Left cardiac atrium (tissue), 4 donors: Measurements from ENCODE around the gene DCST2. TPM values are rescaled to one million over a fixed set of nuclear protein-coding genes. Genes with fewer than 3 reads are reported as not detected.
"Not testable (repeated sequence)": the region's sequence is repeated elsewhere in the genome, so short reads cannot be mapped to it uniquely, and the experiment has no call there.

Experiments used
- ATAC-seq, 2 donors: fragments of 200-7000 bp; cut with Tn5 transposase; one replicate each; pipeline ENCODE4 v1.9.1; 2020; ENCODE audit warnings: mild to moderate bottlenecking in 2 of 2, moderate library complexity in 2 of 2
- DNase-seq: peaks from one replicate; pipeline ENCODE4 v3.0.0-alpha.2; 2020
- intact Hi-C, 2 donors: fragments of 100-400 bp; cut with DNase I; formaldehyde crosslinking; loops; one replicate each; pipeline versions ENCODE4 v1.14.1 to v1.15.1; 2022 to 2023
- total RNA-seq, 2 donors: library from RNA; stranded (reverse); fragmentation: NEBNext Ultra II Directional; extraction: Animal tissue kit (Norgen Biotek cat#: 25700); gene quantifications; one replicate each; pipeline ENCODE4 v1.2.1, GENCODE V29; 2021
- donor health status: DM: no; HTN: yes; CAD: no.
- donor health status: DM: no; HTN: yes; CAD: no; lungs with severe emphysema.
- donor health status: DM: yes; HTN: yes; CAD: no.
- donor health status: Dilated cardiomyopathy.

Gene DCST2
- total RNA-seq, 2 donors from 2014 or later, result 0.59 TPM; not detected in 1

DNA sequence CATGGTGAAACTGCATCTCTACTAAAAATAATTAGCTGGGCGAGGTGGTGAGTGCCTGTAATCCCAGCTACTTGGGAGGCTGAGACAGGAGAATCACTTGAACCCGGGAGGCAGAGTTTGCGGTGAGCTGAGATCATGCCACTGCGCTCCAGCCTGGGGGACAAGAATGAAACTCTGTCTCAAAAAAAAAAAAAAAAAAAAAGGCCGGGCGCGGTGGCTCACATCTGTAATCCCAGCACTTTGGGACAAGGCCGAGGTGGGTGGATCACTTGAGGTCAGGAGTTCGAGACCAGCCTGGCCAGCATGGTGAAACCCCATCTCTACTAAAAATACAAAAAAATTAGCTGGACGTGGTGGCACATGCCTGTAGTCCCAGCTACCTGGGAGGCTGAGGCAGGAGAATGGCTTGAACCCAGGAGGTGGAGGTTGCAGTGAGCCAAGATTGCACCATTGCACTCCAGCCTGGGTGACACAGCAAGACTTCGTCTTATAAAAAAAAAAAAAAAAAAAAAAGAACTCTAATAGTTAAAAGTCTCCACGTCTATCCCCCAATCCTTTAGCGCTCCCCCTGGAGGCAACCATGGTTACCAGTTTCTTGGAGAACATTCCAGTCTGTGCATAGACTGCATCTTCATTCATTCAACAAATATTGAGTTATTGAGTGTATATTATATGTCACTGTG lies 38.1 kb downstream of the DCST2 start:
- ATAC-seq, intact Hi-C loops: not testable (repeated sequence)
- DNase-seq, result peak; percentile 65

DNA sequence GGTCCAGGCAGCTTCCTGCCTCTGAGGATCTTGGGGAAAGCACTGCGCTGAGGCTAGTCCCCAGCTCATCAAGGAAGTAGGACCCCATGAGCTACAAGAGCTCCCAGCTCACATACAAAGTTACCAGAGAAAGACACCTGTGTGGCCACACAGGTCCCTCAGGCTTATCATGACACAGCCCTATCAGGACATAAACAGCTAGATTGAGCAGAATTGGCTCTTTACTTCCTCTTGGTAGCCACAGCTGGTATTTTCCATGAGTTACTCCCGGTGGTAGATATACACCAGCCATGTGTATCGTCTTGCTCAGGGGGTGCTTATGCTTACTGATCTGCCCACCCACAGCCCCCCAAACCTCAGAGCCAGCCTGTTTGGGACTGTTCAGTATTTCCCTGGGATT lies 39.0 kb downstream of the DCST2 start:
- intact Hi-C loops, result no loop called here

DNA sequence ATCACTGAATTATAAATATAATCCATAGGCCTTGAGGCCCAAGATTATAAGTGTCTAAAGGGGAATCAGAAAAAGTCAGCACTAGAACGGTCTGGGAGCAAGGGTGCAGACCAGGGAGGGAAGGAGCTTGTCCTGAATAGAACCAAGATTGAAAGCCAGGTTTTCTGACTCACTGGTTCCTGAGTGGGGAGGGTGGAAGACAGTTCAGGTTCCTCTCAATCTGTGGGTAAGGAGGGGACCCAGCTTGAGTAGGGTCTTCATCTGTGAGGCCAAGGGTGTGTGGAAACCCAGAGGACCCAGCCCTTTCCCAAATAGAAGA lies 39.4 kb downstream of the DCST2 start:
- no peak for ATAC-seq
- intact Hi-C loops, result no loop called here
- DNase-seq, result no peak

More for the DNA sequence above, 39.0 kb downstream of the DCST2 start:
- DNase-seq, result no peak
- ATAC-seq, result no peak

DNA sequence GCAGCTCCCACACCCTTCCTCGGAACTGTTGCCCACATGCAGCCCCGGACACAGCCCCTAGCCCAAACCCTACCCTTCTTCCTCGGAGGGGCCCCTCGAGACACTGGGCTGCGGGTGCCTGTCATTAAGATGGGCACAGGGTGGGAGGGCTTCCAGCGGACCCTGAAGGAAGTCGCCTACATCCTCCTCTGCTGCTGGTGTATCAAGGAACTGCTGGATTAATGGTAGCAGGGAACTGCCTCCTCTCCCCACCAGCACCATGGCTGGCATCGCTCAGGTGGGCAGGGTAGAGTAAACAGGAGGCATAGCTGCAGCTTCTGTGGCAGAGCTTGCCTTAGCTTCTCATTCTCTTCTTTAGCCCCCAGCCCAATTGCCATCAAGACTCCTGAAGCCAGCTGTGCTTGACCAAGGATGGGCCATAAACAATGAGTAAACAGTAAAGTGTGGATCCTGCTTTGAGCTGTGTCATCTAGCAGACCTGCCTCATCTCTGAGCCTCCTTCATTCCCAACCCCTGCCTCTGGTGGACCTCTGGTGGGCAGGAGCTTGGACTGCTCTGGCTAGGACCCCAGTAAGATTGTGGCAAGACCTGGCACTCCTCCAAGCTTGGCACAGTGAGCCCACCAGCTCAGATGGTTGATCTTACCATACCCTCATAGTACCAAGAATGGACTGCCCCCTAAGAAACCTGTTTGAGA lies 39.9 kb downstream of the DCST2 start, which contains the start of gene LENEP:
LENEP (plus strand) TSS at position 15 of the 697 bp plus-strand sequence; CDS start at position 37, 22 bp downstream.
- DNase-seq (no peak), ATAC-seq (no peak)
- intact Hi-C loops, result no loop called here

DNA sequence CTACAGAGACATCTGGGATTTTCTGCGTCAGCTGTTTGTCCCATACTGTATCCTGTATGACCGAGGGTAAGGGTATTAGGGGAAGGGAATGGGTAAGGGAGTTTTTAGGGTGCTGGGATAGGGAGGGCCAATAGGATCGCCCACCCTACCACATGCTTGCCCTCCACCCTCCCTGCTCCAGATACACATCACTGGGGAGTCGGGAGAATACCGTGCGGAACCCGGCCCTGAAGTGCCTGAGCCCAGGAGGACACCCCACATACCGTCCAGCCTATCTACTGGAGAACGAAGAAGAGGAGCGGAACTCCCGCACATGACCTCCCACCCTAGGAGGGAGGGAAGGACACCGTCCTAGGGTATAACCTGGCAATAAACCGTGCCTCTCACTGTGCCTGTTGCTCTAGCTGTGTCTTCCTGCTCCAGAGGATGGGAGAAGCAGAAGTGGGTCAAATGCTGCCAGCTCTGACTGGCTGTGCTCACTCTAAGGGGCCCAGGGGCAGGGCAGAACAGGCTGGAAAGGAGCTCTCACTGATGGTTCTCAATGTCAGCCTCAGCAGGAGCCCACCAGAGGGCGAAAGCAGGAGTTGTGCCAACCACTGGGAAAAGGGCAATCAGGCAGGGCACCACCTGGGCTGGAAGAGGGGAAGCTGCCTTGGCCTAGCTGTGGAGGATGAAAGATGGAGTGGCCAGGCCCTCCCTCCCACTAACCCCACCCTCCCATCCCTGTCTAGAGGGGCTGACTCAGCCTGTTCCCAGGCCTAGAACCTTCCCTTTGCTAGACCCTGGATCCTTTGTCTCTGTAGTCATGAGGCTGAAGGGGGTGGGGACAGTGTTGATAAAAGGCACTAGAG lies 40.6 kb downstream of the DCST2 start:
- no peak for DNase-seq
- no peak for ATAC-seq

DNA sequence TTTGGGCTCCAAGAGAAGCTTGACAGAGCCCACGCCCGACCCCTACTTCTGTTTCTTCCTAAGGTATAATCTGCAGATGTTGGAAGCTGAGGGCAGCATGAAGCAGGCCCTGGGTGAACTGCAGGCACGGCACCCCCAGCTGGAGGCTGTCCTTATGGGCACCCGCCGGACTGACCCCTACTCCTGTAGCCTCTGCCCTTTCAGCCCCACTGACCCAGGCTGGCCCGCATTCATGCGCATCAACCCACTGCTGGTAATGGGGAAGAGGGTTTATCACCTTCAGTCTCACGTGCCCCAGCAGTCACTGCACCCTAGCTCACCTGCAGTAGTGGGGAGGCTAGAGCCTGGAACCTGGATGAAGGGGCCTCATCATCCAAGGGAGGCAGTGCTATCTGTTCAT lies 43.3 kb downstream of the DCST2 start:
- intact Hi-C loops, result no loop called here
- ATAC-seq, result no peak
- DNase-seq, result no peak

More for the DNA sequence above, 40.6 kb downstream of the DCST2 start:
- intact Hi-C loops, result no loop called here

DNA sequence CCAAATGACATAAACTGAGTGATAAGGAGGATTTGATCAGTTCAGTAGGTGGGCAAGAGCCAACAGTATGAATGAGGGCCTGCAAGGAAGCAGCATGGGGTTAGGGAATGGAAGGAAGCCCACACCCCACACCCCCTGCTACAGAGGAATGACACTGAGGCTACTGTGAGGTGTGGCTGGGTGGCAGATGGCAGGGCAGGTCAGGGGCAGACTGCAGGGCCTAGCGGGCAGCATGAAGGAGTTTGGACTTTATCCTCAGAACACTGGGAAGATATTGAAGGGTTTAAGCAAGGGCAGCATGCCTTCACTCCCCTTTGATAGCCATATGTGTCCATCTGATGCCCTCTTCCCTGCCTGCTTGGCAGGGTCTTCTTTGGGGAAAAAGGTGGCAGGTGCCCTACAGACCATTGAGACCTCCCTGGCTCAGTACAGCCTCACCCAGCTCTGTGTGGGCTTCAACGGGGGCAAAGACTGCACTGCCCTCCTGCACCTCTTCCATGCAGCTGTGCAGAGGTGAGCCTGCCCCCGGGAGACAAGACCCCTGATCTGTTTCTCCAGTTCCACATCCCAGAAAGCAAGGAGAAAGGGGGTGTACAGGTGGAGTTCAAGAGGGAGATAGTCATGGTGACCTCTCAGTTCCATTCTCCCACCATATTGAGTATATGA lies 44.3 kb downstream of the DCST2 start:
- DNase-seq (no peak), ATAC-seq (no peak)
- intact Hi-C loops, result no loop called here

DNA sequence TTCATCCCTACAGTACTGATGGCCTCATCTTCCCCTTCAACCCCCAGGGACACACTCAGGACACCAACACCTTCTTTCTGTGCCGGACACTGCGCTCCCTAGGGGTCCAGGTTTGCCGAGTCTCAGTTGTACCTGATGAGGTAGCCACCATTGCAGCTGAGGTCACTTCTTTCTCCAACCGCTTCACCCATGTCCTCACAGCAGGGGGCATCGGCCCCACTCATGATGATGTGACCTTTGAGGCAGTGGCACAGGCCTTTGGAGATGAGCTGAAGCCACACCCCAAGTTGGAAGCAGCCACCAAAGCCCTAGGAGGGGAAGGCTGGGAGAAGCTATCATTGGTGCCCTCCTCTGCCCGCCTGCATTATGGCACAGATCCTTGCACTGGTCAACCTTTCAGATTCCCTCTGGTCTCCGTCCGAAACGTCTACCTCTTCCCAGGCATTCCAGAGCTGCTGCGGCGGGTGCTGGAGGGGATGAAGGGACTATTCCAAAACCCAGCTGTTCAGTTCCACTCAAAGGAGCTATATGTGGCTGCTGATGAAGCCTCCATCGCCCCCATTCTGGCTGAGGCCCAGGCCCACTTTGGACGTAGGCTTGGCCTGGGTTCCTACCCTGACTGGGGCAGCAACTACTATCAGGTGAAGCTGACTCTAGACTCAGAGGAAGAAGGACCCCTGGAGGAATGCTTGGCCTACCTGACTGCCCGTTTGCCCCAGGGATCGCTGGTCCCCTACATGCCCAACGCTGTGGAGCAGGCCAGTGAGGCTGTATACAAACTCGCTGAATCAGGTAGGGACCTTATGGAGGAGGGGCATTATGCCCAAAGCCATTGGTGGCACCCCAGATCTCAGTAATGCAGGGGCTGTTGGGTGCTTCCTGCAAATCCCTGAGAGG lies 45.3 kb downstream of the DCST2 start:
- ATAC-seq (no peak), DNase-seq (no peak)
- intact Hi-C loops, result no loop called here

DNA sequence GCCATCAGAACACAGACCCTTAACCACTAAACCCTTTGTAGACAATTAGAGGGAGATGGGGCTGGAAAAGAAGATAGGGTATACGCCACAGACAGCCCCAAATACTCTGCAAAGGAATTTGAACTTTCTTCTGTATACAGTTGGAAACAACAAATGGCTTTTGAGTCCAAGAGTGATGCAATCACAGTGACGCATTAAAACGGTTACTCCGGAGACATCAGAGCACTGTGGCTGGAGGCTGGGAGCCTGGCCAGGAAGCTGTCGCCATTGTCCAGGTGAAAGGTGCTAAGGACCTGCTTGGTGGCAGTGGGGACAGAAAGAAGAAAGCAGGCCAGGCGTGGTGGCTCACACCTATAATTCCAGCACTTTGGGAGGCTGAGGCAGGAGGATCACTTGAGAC lies 46.3 kb downstream of the DCST2 start:
- ATAC-seq (no peak), DNase-seq (no peak)
- intact Hi-C loops, result no loop called here

DNA sequence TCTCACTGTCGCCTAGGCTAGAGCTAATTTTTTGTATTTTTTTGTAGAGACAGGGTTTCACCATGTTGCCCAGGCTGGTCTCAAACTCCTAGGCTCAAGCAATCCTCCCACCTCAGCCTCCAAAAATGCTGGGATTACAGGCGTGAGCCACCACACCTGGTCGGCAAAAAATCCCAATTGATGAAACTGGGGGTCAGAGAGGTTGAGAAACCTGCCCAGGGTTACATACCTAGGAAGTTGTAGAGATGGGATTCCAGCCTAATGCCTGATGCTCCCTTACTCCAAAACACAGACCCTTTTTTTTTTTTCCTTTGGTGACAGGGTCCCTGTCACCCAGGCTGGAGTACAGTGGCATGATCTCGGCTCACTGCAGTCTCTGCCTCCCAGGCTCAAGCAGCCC lies 46.8 kb downstream of the DCST2 start:
- intact Hi-C loops, DNase-seq, ATAC-seq: not testable (repeated sequence)

DNA sequence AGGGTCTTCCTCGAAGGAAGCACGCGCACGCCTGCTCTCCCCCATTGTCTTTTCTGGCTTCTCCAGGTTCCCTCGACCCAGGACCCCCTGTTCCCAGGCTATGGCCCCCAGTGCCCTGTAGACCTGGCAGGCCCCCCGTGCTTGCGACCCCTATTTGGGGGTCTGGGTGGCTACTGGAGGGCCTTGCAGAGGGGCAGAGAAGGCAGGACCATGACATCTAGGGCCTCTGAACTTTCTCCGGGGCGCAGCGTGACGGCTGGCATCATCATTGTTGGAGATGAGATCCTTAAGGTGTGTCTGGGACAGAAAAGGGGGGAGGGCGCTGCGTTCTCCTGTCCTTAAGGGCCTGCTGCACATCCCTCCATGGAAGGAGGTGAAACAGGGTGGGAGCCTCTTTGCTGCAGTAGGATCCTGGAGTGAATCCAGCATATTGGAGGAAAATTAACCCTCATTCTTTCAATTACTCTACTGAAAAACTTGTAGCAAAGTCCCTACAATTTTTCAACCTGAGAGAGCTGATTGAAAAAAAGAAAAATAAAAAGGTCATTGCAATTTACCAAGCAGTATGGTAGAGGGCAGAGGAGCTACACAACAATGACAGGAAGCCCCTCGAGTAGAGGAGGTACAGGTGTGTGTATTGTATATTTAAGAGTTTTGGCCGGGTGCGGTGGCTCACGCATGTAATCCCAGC lies 49.7 kb downstream of the DCST2 start:
- DNase-seq (no peak), ATAC-seq (no peak)
- intact Hi-C loops, result no loop called here

DNA sequence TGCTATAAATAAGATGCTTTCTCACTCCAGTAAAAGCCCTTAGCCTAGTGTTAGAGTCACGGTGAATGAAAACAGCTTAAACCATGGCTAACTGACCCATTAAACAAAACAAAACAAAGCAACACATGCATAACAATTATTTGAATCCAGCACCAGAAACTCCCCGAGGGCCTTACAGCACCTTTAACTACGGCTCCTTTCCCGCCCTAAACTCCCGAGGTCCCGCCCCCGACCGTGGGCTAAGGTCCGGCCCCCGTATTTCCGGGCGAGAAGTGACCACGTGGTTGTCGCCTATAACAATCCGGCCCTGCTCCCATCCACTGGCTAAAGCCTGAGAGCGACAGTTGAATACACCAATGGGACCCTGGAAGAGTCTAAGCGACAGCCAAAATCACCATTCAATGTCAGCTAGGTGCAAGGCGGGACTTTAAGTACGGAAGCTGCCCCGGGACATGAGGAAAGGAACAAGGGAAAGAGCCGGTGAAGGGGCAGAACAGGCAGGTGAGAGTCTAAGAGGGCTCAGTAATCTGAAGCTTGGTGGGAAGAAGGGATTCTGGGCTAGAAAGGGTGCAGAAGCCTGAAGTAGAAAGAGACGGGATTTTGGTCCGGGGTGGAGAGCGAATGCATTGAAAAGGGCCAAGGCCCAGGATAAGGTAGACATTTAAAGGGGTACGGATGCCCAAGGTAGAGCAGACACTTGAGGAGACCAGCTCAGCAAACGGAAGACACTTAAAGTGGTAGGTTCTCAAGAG lies 50.5 kb downstream of the DCST2 start, which contains the start of gene FLAD1:
FLAD1 (plus strand) TSS at position 448 of the 752 bp plus-strand sequence. CDS start 351 bp downstream, outside the sequence.
- intact Hi-C loops, result no loop called here
- peak; percentile 96 for DNase-seq
- peak; percentile 100 for ATAC-seq

DNA sequence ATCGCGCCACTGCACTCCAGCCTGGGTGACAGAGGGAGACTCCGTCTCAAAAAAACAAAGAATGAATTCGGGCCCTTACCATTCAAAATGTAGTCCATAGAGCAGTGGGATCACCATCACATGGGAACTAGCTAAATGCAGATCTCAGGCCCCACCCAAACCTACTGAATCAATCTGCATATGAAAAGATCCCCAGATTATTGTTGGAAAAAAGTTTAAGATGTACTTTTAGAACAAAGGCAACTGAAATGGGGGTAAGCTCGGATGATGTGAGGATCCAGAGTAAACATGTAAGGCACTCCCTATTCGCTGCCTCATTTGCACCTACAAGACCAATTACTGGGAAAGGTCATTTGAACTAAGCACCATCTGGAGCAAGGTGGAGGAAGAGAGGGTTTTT lies 51.2 kb downstream of the DCST2 start:
- no peak for ATAC-seq
- intact Hi-C loops, result no loop called here

DNA sequence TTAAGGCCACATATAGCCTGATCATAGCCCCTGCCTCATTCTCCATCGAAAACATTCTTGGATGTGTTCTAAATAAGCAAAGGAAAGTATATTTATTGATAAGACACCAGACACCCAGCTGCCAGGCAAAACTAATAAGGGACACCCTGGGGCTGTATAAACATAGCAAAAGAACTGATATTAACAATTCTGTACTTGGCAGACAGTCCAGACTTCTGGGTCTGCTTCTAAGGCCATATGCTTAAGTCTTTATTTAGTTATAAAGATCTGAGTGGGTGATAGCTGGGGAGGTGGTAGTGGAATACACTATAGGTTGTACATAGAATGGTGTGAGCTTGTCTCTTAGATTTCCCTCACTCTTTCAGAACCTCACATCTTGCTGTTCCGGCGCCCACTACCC lies 55.2 kb downstream of the DCST2 start:
- DNase-seq (no peak), ATAC-seq (no peak)
- intact Hi-C loops, result no loop called here

More for the DNA sequence above, 51.2 kb downstream of the DCST2 start:
- no peak for DNase-seq

DNA sequence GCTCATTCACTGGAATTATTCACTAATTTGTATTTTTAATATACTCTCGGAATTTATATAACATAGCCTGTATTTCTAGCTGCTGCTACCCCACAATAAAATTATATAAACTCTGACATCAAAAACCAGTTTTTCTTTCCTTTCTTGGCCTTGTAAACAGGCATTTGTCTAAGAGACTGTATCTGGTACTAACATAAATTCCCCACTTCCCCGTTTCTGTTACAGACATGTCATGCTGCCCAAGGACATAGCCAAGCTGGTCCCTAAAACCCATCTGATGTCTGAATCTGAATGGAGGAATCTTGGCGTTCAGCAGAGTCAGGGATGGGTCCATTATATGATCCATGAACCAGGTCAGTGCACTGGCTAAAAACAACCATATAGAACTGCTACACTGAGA lies 55.8 kb downstream of the DCST2 start:
- intact Hi-C loops, ATAC-seq, DNase-seq: not testable (repeated sequence)

DNA sequence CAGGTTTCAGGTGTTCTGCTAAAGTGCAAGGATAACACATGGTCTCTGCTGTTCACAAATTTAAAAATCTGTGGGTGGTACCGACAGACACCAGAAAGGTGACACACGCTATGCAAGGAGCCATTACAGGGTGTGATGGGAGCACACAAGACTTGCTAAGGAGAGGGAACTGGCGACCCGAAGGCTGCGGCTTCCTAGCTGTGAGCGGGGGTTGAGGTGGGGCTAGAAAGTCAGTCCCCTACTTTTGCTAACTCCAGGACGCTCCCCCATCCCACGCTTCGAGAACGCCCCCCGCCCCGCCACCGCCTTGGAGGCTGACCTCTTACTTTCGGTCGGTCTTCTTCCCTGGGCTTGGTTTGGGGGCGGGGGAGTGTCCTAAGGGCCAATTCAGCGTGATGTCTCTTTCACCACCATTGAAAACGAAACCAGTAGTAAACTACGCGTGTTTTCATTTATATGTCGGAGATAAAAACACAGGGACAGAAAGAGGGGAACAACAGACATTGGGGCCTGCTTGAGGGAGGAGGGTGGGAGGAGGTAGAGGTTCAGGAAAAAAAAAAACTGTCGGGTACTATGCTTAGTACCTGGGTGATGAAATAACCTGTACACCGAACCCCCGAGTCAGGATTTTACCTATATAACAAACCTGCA lies 58.0 kb downstream of the DCST2 start:
- ATAC-seq (no peak), DNase-seq (peak; percentile 62)
- intact Hi-C loops, result loop anchor here in 1 of 2 donors (2.0 kb wide), 1 partner anchor 25 kb away; no protein-coding TSS in a partner anchor
